CD14-positive monocyte (primary cell): Measurements from ENCODE around the gene KRTAP17-1. TPM values are rescaled to one million over a fixed set of nuclear protein-coding genes. Genes with fewer than 3 reads are reported as not detected.

Experiments
- DNase-seq, 3 donors: peaks; one replicate each; pipeline ENCODE4 v3.0.0-alpha.2; 2011 to 2022
- H2AFZ ChIP-seq: 2 replicates; pipeline ENCODE4 v1.6.0; 2012; ENCODE audit warnings: mild to moderate bottlenecking, low read depth, low read length, inconsistent platforms; ENCODE audit not compliant: insufficient read depth, poor library complexity, severe bottlenecking
- H3K27ac ChIP-seq, 2 donors: 1 replicate in 1 of 2; 2 replicates in 1 of 2; pipeline ENCODE4 v1.5.1; 2012 to 2013; ENCODE audit warnings: low read length in 2 of 2, control low read depth in 1 of 2, inconsistent platforms in 1 of 2, low read depth in 1 of 2, mild to moderate bottlenecking in 1 of 2
- H3K27me3 ChIP-seq, 2 donors: one replicate each; pipeline versions ENCODE4 v1.6.0 to v1.6.1; 2011 to 2013; ENCODE audit warnings: low read length in 2 of 2; ENCODE audit not compliant: control insufficient read depth in 2 of 2, insufficient read depth in 2 of 2
- H3K36me3 ChIP-seq, 2 donors: replicated peaks in 1 of 2; 1 replicate in 1 of 2; 2 replicates in 1 of 2; pipeline versions ENCODE4 v1.5.1 to v1.6.1; 2012 to 2013; ENCODE audit warnings: low read length in 2 of 2, control low read depth in 1 of 2, inconsistent platforms in 1 of 2, mild to moderate bottlenecking in 1 of 2; ENCODE audit not compliant: insufficient read depth in 2 of 2, control insufficient read depth in 1 of 2
- H3K4me1 ChIP-seq, 2 donors: 1 replicate in 1 of 2; 2 replicates in 1 of 2; pipeline versions ENCODE4 v1.5.1 to v1.6.1; 2012 to 2013; ENCODE audit warnings: low read length in 2 of 2, control low read depth in 1 of 2, inconsistent platforms in 1 of 2, mild to moderate bottlenecking in 1 of 2, moderate library complexity in 1 of 2; ENCODE audit not compliant: insufficient read depth in 2 of 2, control insufficient read depth in 1 of 2
- H3K4me2 ChIP-seq: replicated peaks from 2 replicates; pipeline ENCODE3; 2012; ENCODE audit warnings: low read length, moderate library complexity, mild to moderate bottlenecking; ENCODE audit not compliant: poor library complexity, severe bottlenecking; ENCODE audit errors: extremely low read depth
- H3K4me3 ChIP-seq, 3 experiments: fragments of 200-600 bp in 1 of 3; sonication (generic) in 1 of 3; replicated peaks in 1 of 3; 1 replicate in 2 of 3; 2 replicates in 1 of 3; pipeline ENCODE4 v1.5.1; 2011 to 2013; ENCODE audit warnings: low read length in 3 of 3, mild to moderate bottlenecking in 3 of 3, control low read depth in 2 of 3, low read depth in 2 of 3, inconsistent platforms in 1 of 3, moderate library complexity in 1 of 3
- H3K79me2 ChIP-seq: 2 replicates; pipeline ENCODE4 v1.6.0; 2012; ENCODE audit warnings: mild to moderate bottlenecking, control low read depth, inconsistent platforms, low read length, moderate library complexity; ENCODE audit not compliant: insufficient read depth
- H3K9ac ChIP-seq: 2 replicates; pipeline ENCODE4 v1.6.0; 2017; ENCODE audit warnings: low read length, mild to moderate bottlenecking; ENCODE audit not compliant: insufficient read depth, poor library complexity, severe bottlenecking
- H3K9me3 ChIP-seq, 2 donors: replicated peaks in 1 of 2; 1 replicate in 1 of 2; 2 replicates in 1 of 2; pipeline versions ENCODE4 v1.5.1 to v1.6.1; 2012 to 2013; ENCODE audit warnings: low read length in 2 of 2, control low read depth in 1 of 2; ENCODE audit not compliant: control insufficient read depth in 1 of 2, insufficient read depth in 1 of 2
- H4K20me1 ChIP-seq: 2 replicates; pipeline ENCODE4 v1.6.0; 2012; ENCODE audit warnings: mild to moderate bottlenecking, low read length, control low read depth, moderate library complexity; ENCODE audit not compliant: insufficient read depth
- H3K27ac Mint-ChIP-seq, 7 donors: one replicate each; pipeline ENCODE4 v1.8.0; 2020; ENCODE audit warnings: mild to moderate bottlenecking in 7 of 7, mixed read lengths in 7 of 7, moderate library complexity in 6 of 7, inconsistent platforms in 2 of 7
- H3K27me3 Mint-ChIP-seq, 3 donors: one replicate each; pipeline ENCODE4 v1.8.0; 2021 to 2022; ENCODE audit warnings: low read depth in 3 of 3, mild to moderate bottlenecking in 3 of 3, mixed read lengths in 3 of 3, moderate library complexity in 3 of 3, inconsistent platforms in 1 of 3
- H3K36me3 Mint-ChIP-seq, 2 donors: one replicate each; pipeline ENCODE4 v1.8.0; 2020; ENCODE audit warnings: mixed read lengths in 2 of 2, inconsistent platforms in 1 of 2, mild to moderate bottlenecking in 1 of 2
- H3K4me1 Mint-ChIP-seq: one replicate; pipeline ENCODE4 v1.8.0; 2020; ENCODE audit warnings: mild to moderate bottlenecking, mixed read lengths
- H3K4me3 Mint-ChIP-seq, 2 donors: one replicate each; pipeline ENCODE4 v1.8.0; 2020; ENCODE audit warnings: mild to moderate bottlenecking in 2 of 2, mixed read lengths in 2 of 2, moderate library complexity in 1 of 2
- H3K9me3 Mint-ChIP-seq, 7 donors: one replicate each; pipeline ENCODE4 v1.8.0; 2020 to 2022; ENCODE audit warnings: mixed read lengths in 7 of 7, mild to moderate bottlenecking in 6 of 7, moderate library complexity in 6 of 7, inconsistent platforms in 2 of 7
- CTCF ChIP-seq: fragments of 200-600 bp; IDR thresholded peaks from one replicate; pipeline ENCODE4 v1.8.0; 2022; ENCODE audit warnings: antibody characterized with exemption, mild to moderate bottlenecking
- WGBS: methylation state at CpG from one replicate; pipeline ENCODE4 v1.1.5; 2013; ENCODE audit warnings: missing lambda C conversion rate; ENCODE audit not compliant: insufficient coverage; 5-methylcytosine and 5-hydroxymethylcytosine counted together
- intact Hi-C, 2 donors: fragments of 100-400 bp; cut with micrococcal nuclease; formaldehyde crosslinking; loops; one replicate each; pipeline versions ENCODE4 v1.15.0 to v1.15.1; 2023
- polyA plus RNA-seq, 3 donors: library from polyadenylated mRNA; depleted of rRNA in 1 of 3; unstranded in 2 of 3; stranded (reverse) in 1 of 3; fragments of 300-500 nt in 2 of 3; fragments of >200 nt in 1 of 3; fragmentation: Illumina TruSeq in 2 of 3; gene quantifications; 1 replicate in 2 of 3; 2 replicates in 1 of 3; pipeline ENCODE4 v1.2.3, GENCODE V29; 2012 to 2021

Gene KRTAP17-1
- polyA plus RNA-seq, 3 donors: not detected

- Histone ChIP-seq H2AFZ (no peak overlapping the region), H3K36me3 (no peaks in the 10 kb centered on the region), H3K9ac (no peak overlapping the region), H3K79me2 (no peaks in the 10 kb centered on the region), H3K27me3 (no peaks in the 10 kb centered on the region), H3K9me3 (no peaks in the 10 kb centered on the region), H3K27ac (no peak overlapping the region), H3K4me1 (no peaks in the 10 kb centered on the region), H4K20me1 (no peaks in the 10 kb centered on the region), H3K4me3 (no peak overlapping the region), H3K4me2 (no peak overlapping the region)
- Mint-ChIP-seq H3K9me3 (peaks cover 0 to 8% (median 1%) of the 10 kb centered on the region in 7 donors), H3K4me1 (peaks cover under 1% of the 10 kb centered on the region), H3K27ac (no peak overlapping the region), H3K4me3 (no peak overlapping the region), H3K27me3 (peaks cover 1 to 11% (median 3%) of the 10 kb centered on the region in 3 donors), H3K36me3 (no peaks in the 10 kb centered on the region)
- intact Hi-C loops: no loop called here
- WGBS: no CpG with 5 or more reads among the region's 1 CpG
- TF ChIP-seq CTCF: no peak
- DNase-seq: no peak
Measured at GRCh38 chr17:41296846-41297245, 18.7 kb downstream of the KRTAP17-1 start.

- Histone ChIP-seq H3K27me3 (no peaks in the 10 kb centered on the region), H3K79me2 (no peaks in the 10 kb centered on the region), H3K4me1 (no peaks in the 10 kb centered on the region), H3K4me2 (no peak overlapping the region), H3K4me3 (no peak overlapping the region), H3K27ac (no peak overlapping the region), H2AFZ (no peak overlapping the region), H4K20me1 (no peaks in the 10 kb centered on the region), H3K9me3 (no peaks in the 10 kb centered on the region), H3K36me3 (no peaks in the 10 kb centered on the region), H3K9ac (no peak overlapping the region)
- Mint-ChIP-seq H3K36me3 (no peaks in the 10 kb centered on the region), H3K27ac (no peak overlapping the region), H3K4me1 (no peaks in the 10 kb centered on the region), H3K4me3 (no peak overlapping the region), H3K27me3 (peaks cover 3 to 10% (median 5%) of the 10 kb centered on the region in 3 donors), H3K9me3 (peaks cover 0 to 3% (median 0%) of the 10 kb centered on the region in 7 donors)
- DNase-seq: no peak
- intact Hi-C loops: no loop called here
- WGBS: 100% methylated on average over 1 of the region's 1 CpG
- no peak for TF ChIP-seq CTCF
Measured at GRCh38 chr17:41294016-41294415, 21.5 kb downstream of the KRTAP17-1 start.
